Bronchial epithelial cell (primary cell): ENCODE data around the gene CNNM4. TPM values are rescaled to one million over a fixed set of nuclear protein-coding genes. Genes with fewer than 3 reads are reported as not detected.

Experiments used
- DNase-seq: peaks from one replicate; pipeline ENCODE4 v3.0.0-alpha.2; 2010; ENCODE audit warnings: low read depth
- FAIRE-seq: peaks from 2 replicates; lab custom pipeline; 2011; peaks lifted over from hg19 to GRCh38; lab: Jason Lieb, UNC
- H3K27me3 ChIP-seq: 2 replicates; pipeline ENCODE4 v1.5.1; 2011; ENCODE audit warnings: low read length; ENCODE audit not compliant: control insufficient read depth, insufficient read depth
- H3K36me3 ChIP-seq: 2 replicates; pipeline ENCODE4 v1.5.1; 2011; ENCODE audit warnings: low read length; ENCODE audit not compliant: control insufficient read depth, insufficient read depth
- H3K4me3 ChIP-seq: 2 replicates; pipeline ENCODE4 v1.5.1; 2011; ENCODE audit warnings: mild to moderate bottlenecking, low read depth, low read length, control low read depth
- CTCF ChIP-seq: IDR thresholded peaks from 2 replicates; pipeline ENCODE4 v1.5.1; 2011; ENCODE audit warnings: mild to moderate bottlenecking, moderate library complexity, low read length, control low read depth, inconsistent platforms; ENCODE audit not compliant: insufficient read depth, severe bottlenecking
- total RNA-seq: library from RNA; depleted of rRNA; stranded (reverse); fragments of >200 nt; gene quantifications from 2 replicates; pipeline ENCODE4 v1.2.1, GENCODE V29; 2014

Gene CNNM4
- total RNA-seq, 1 donor from 2014 or later = 3.4 TPM

GRCh38 chr2:96753661-96754282 is 6.9 kb upstream of the CNNM4 start:
- FAIRE-seq (no peak), DNase-seq (no peak)
- Histone ChIP-seq H3K27me3 (no peaks in the 10 kb centered on the region), H3K36me3 (no peaks in the 10 kb centered on the region), H3K4me3 (no peak overlapping the region)
- no peak for TF ChIP-seq CTCF

GRCh38 chr2:96754317-96754716 is 6.4 kb upstream of the CNNM4 start:
- TF ChIP-seq CTCF = no peak
- Histone ChIP-seq H3K27me3 (no peaks in the 10 kb centered on the region), H3K36me3 (no peaks in the 10 kb centered on the region), H3K4me3 (no peak overlapping the region)
- FAIRE-seq = no peak
- DNase-seq = no peak

- no peak overlapping the region for H3K4me3 ChIP-seq
- FAIRE-seq (no peak), DNase-seq (peak; percentile 21)
- H3K27me3 ChIP-seq = no peaks in the 10 kb centered on the region
- no peak for TF ChIP-seq CTCF
- H3K36me3 ChIP-seq = no peaks in the 10 kb centered on the region
These were observed 3.8 kb upstream of the CNNM4 start for GRCh38 chr2:96756788-96757476.

- H3K27me3 ChIP-seq = no peaks in the 10 kb centered on the region
- TF ChIP-seq CTCF = no peak
- no peak overlapping the region for H3K4me3 ChIP-seq
- no peak for FAIRE-seq
- DNase-seq = no peak
- no peaks in the 10 kb centered on the region for H3K36me3 ChIP-seq
These were observed 3.2 kb upstream of the CNNM4 start for GRCh38 chr2:96757477-96757860.

GRCh38 chr2:96758987-96759386 is 1.7 kb upstream of the CNNM4 start:
- TF ChIP-seq CTCF = no peak
- DNase-seq (no peak), FAIRE-seq (no peak)
- Histone ChIP-seq H3K4me3 (no peak overlapping the region), H3K36me3 (no peaks in the 10 kb centered on the region), H3K27me3 (no peaks in the 10 kb centered on the region)
